RWPE1 (cell line): ENCODE results near the gene SHB.

Experiments used
- CTCF ChIA-PET: fragments of 350-600 bp; sonication (Branson Sonifier 250); formaldehyde crosslinking; extraction: SDS; loops from one replicate; lab custom pipeline; 2021; lab: Yijun Ruan, JAX
- POLR2A ChIA-PET: fragments of 400-600 bp; formaldehyde crosslinking; extraction: SDS; loops from one replicate; lab custom pipeline; 2020; ENCODE audit warnings: antibody characterized with exemption; ENCODE audit not compliant: low non-redundant PET; lab: Yijun Ruan, JAX
- DNase-seq: peaks from one replicate; pipeline ENCODE4 v3.0.0; 2012; ENCODE audit warnings: low spot score
- H3K27ac ChIP-seq: fragments of 450-650 bp; 2 replicates; pipeline ENCODE4 v1.5.1; 2017
- CTCF ChIP-seq: fragments of 450-650 bp; conservative IDR thresholded peaks from 2 replicates; pipeline ENCODE4 v1.5.1; 2017; ENCODE audit warnings: low read depth, mild to moderate bottlenecking

The SHB gene

GRCh38 chr9:38008168-38009034 lies 60.6 kb downstream of the SHB start:
- no peak for TF ChIP-seq CTCF
- CTCF ChIA-PET = interaction anchor here (0.9 to 1.6 kb wide), 2 partner anchors 9 to 95 kb away, joined by 3 to 6 read pairs; no protein-coding TSS in a partner anchor
- POLR2A ChIA-PET = interaction anchor here (0.9 kb wide), 1 partner anchor 16 kb away, joined by 3 read pairs; no protein-coding TSS in a partner anchor
- H3K27ac ChIP-seq = peak overlapping the region; percentile 95
- peak; percentile 94 for DNase-seq

- no peak for TF ChIP-seq CTCF
- ChIA-PET CTCF (no interaction called here), POLR2A (no interaction called here)
- no peak for DNase-seq
- H3K27ac ChIP-seq = peak overlapping the region; percentile 95
Measured at GRCh38 chr9:38007016-38007415, 62.0 kb downstream of the SHB start.

- TF ChIP-seq CTCF = no peak
- CTCF ChIA-PET = no interaction called here
- POLR2A ChIA-PET = no interaction called here
- H3K27ac ChIP-seq = peak overlapping the region; percentile 95
- peak; percentile 55 for DNase-seq
Measured at GRCh38 chr9:38006163-38006562, 62.9 kb downstream of the SHB start.

GRCh38 chr9:38004809-38005560 lies 64.0 kb downstream of the SHB start:
- TF ChIP-seq CTCF = no peak
- peak overlapping the region; percentile 95 for H3K27ac ChIP-seq
- POLR2A ChIA-PET = no interaction called here
- no peak for DNase-seq
- CTCF ChIA-PET = no interaction called here

GRCh38 chr9:38003946-38004808 lies 64.8 kb downstream of the SHB start:
- TF ChIP-seq CTCF = no peak
- ChIA-PET POLR2A (no interaction called here), CTCF (no interaction called here)
- peak overlapping the region; percentile 95 for H3K27ac ChIP-seq
- DNase-seq = no peak
